Skin epidermis (tissue), 12 donors: ENCODE data around the gene CRK.

Experiments used
- H3K27ac ChIP-seq, 21 experiments: fragments of 200-600 bp; sonication (generic) in 11 of 21; one replicate each; pipeline ENCODE4 v1.5.0; 2020; ENCODE audit warnings: mild to moderate bottlenecking in 3 of 21, inconsistent platforms in 2 of 21, moderate library complexity in 2 of 21
- H3K4me3 ChIP-seq, 7 experiments: fragments of 200-600 bp; sonication (generic) in 2 of 7; one replicate each; pipeline ENCODE4 v1.5.0; 2020; ENCODE audit warnings: inconsistent platforms in 2 of 7, mild to moderate bottlenecking in 2 of 7, moderate library complexity in 1 of 7

CRK gene

GRCh38 chr17:1455797-1456599 is at the start of gene CRK:
CRK (minus strand) TSS chr17:1456232; CDS start chr17:1456117, 115 bp downstream.
- Histone ChIP-seq H3K27ac (peak within 1 kb of the TSS; percentile 82 to 99 (median 96)), H3K4me3 (peak within 1 kb of the TSS; percentile 67 to 100 (median 93))

GRCh38 chr17:1505586-1505985 is 49.6 kb upstream of the CRK start:
- H3K4me3 ChIP-seq: no peak overlapping the region
- no peak overlapping the region for H3K27ac ChIP-seq

DNA sequence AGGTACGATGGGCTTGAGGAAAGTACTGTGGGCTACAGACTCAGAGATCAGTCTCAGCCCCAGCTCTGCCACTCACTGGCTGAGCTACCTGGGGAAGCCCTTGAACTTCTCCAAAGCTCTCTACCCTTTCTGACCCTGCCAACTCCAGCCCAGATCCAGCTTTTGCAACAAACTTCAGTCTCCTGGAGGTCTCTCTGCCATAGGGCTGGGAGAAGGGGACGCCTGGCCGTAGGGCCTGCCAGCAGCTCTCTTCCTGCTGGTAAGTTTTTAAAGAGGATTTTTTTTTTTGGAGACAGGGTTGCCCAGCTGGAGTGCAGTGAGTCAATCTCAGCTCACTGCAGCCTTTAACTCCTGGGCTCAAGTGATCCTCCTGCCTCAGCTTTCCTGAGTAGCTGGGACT is 48.8 kb upstream of the CRK start:
- Histone ChIP-seq H3K4me3 (no peak overlapping the region), H3K27ac (no peak overlapping the region)

- Histone ChIP-seq H3K27ac (no peak overlapping the region), H3K4me3 (no peak overlapping the region)
These were observed 47.7 kb upstream of the CRK start for GRCh38 chr17:1503699-1504098.

GRCh38 chr17:1498869-1499268 is 42.8 kb upstream of the CRK start:
- no peak overlapping the region for H3K4me3 ChIP-seq
- H3K27ac ChIP-seq: peak overlapping the region in 1 of 21 experiments; percentile 17

GRCh38 chr17:1498233-1498632 is 42.2 kb upstream of the CRK start:
- Histone ChIP-seq H3K27ac (no peak overlapping the region), H3K4me3 (no peak overlapping the region)

DNA sequence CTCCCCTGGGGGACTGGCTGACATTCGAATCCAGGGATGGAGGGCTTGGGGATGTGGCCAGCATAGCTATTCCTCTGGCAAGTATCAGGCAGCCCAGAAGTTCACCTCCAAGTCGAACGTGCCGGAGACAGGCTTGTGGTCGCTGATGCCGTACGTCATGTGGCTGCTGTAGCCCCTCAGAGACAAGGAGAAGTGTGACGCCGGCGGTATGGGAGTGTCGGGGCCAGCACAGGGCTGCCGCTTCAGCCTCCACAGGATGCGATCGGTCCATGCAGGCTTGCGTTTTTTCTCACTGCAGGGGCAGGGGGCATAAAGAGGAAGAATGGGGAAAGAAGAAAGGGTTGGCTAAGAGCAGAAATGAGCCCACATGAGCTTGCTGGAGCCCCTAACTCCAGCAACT is 41.8 kb upstream of the CRK start:
- H3K4me3 ChIP-seq: no peak overlapping the region
- H3K27ac ChIP-seq: no peak overlapping the region

GRCh38 chr17:1496869-1497268 is 40.8 kb upstream of the CRK start:
- H3K27ac ChIP-seq: no peak overlapping the region
- no peak overlapping the region for H3K4me3 ChIP-seq

DNA sequence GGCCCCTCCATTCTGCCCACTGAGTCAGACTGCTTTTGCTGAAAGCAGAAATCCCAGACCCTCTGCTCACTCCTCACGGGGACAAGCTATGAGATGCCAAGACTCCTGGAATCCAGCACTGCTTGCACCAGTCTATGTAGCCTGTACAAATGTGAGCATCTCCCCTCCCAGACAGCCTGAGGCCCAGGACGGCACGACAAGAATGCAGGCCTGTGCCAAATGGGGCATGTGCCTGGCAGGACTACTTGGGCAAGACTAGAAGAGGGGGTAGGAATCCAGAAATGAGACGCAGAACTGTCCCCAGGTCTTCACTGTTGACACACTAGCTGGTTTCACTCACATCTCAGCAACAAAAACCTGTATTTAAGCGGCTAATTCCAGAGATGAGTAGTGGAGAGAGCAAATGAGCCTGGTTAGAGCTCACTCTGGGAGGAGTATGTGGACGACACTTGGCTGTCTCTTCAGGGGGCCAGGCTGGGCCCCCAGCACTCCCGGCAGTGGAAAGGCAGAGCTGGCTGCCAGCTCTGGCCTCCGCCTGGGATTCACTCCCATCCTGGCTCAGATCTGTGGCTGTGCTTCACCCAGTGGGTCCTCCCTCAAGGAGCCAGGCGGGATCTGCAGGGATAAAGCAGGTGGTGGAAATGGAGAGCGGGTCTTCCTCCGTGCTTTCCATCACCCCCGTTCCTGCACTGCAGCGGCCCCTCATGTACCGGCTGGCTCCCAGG is 39.4 kb upstream of the CRK start:
- Histone ChIP-seq H3K4me3 (no peak overlapping the region), H3K27ac (peak overlapping the region in 5 of 21 experiments; percentile 4 to 44 (median 24))

DNA sequence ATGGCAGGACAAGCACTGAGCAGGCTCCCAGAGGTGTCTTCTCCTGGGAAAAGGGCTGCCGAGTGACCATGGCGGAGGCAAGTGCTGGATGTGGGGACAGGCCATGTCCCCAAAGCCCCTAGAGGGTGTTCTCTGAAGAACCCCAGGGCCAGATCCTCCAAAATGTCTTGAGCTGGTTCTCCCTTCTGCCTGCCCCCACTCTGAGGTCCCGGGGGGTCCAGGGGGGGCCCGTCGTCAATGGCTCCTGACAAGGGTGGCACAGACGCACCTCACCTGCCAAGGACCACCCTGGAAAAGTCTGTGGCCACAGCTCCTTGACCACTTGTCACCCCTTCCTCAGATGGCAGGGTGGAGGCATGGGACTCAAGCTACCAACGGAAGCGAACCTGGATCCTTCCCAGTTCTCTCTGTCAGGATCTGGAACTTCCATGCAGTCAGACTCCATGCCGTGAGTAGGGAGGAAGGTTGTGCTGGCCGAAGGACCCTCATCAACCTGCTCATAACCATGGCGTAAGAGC is 38.8 kb upstream of the CRK start:
- peak overlapping the region in 5 of 21 experiments; percentile 4 to 39 (median 24) for H3K27ac ChIP-seq
- H3K4me3 ChIP-seq: no peak overlapping the region

GRCh38 chr17:1494203-1494602 is 38.2 kb upstream of the CRK start:
- H3K4me3 ChIP-seq: no peak overlapping the region
- H3K27ac ChIP-seq: peak overlapping the region in 7 of 21 experiments; percentile 4 to 95 (median 42)

DNA sequence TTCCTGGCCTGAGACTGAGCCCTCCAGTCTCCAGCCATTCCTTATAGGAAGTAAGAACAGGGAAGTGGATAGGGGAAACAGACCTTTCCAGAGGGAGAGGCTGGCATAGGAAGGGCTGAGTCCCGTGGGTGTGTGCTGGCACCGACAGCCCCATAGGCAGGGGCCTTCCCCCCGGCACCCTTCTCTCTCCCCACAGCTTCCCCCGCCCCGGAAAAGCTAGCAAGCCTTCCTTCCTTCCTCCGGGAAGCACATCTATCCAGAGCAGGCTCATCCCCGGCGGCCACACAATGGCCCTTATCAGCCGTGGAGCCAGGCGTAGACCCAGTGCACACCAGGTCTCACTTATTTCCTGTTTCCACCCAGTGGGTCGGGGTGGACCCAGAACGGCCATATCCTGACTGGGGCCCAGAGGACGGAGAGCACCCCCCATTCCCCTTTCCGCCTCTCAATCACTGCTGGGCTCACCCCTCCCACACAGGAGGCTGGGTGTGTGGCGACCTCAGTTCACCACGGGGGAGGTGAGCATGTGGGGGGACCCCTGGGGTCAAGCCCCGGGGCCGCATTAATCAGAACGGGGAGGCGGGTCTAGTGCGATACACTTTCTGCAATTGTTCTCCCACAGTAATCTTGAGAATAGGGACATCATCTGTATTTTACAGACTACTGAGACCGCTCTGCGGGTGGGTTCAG is 37.4 kb upstream of the CRK start:
- Histone ChIP-seq H3K4me3 (no peak overlapping the region), H3K27ac (peak overlapping the region in 16 of 21 experiments; percentile 58 to 95 (median 83))

- Histone ChIP-seq H3K4me3 (peak within 1 kb of the TSS; percentile 35 to 79 (median 68)), H3K27ac (peak within 1 kb of the TSS; percentile 61 to 95 (median 80))
These were observed 36.5 kb upstream of the CRK start, which contains the start of gene MYO1C for GRCh38 chr17:1492249-1493206. MYO1C (minus strand) TSS chr17:1492686; CDS start chr17:1492487, 199 bp downstream.

DNA sequence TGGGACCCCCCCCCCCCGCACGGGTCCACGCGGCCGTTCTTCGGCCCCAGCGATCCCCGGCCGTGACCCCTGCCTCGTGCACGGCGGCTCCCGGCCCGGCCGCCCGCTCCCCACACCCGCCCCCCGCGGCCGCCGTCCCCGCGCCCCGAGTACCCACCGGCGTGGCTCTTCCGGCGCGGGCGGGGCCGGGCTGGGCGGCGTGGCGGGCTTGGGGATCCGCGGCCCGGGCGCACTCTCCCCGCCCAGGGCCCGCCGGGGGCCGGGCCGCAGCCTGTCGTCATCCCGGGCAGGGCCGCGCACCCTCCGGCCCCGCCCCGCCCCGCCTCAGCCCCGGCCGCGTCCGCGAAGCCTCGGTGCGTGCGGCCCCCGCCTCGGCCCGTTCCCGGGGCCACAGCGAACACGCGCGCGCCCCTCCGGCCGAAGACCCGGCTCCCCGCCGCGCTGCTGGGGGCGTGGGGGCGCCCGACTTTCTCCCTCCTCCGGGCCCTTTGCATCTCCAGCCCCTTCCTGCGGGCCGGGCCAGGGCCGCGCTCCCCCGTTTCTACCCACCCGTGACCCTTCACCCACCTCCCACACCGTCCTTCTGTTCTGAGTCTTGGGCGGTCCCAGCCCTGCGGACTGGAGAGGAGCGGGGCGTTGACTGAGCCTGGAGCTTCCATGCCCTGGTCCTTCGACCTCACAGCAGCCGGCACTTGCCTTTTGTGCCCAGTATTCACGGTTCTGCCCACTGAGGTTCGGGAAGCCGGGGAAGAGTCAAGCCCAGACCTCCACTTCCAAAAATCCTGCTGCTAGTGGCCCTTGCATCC is 35.6 kb upstream of the CRK start:
- Histone ChIP-seq H3K27ac (peak overlapping the region; percentile 69 to 95 (median 91)), H3K4me3 (peak overlapping the region; percentile 56 to 79 (median 68))

DNA sequence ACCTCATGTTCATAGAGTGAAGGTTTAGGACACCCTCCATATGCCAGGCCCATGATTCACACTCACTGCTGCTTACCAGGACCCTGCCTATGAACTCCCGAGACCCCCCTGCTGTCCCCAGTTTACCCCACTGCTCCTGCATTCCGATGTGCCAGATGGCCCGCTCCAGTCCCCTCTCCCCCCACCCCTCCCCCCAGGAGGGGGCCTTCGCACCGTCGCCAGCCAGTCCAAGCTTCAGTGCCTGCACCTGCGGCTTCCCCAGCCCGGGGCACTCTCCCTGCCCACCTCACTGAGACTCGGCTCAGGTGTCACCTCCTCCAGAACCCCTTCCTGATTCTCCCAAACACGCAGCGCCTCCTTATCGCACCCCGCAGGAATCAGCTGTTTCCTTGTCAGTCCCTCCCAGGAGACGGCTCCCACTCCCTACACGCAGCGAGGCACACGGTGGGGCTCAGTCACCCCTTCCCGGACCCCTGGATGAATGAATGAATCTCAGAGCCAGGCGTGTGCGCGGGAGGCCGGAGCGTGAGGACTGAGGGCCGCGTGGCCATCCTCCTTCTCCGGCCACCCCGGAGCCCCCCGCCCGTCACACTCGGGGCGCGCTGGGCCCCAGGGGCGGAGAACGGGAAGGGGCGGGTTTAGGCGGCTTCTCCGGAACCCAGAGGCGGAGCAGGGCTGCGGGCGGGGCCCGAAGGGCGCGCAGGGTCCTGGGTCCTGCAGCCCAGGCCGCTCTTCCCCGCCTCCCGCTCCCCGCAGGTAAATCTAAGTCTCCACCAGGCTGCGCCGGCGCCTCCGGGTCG is 34.8 kb upstream of the CRK start:
- H3K4me3 ChIP-seq: peak overlapping the region; percentile 56 to 79 (median 68)
- peak overlapping the region; percentile 36 to 95 (median 91) for H3K27ac ChIP-seq

- Histone ChIP-seq H3K27ac (peak overlapping the region in 20 of 21 experiments; percentile 64 to 98 (median 94)), H3K4me3 (peak overlapping the region in 4 of 7 experiments; percentile 44 to 82 (median 76))
These were observed 32.8 kb upstream of the CRK start for GRCh38 chr17:1488826-1489270.
